Fibroblast of villous mesenchyme (primary cell): ENCODE data around the gene KRT1. TPM values are rescaled to one million over a fixed set of nuclear protein-coding genes. Genes with fewer than 3 reads are reported as not detected.

Experiments
- DNase-seq: peaks from one replicate; pipeline ENCODE4 v3.0.0-alpha.2; 2010; ENCODE audit warnings: low read depth
- H3K4me3 ChIP-seq: 2 replicates; pipeline ENCODE4 v1.5.1; 2011; ENCODE audit warnings: low read depth, mild to moderate bottlenecking, low read length
- total RNA-seq: library from RNA; depleted of rRNA; stranded (reverse); fragments of >200 nt; gene quantifications from 2 replicates; pipeline ENCODE4 v1.2.3, GENCODE V29; 2012
- TF ChIP-seq, protein P1 (sequence below): IDR thresholded peaks from 2 replicates; pipeline ENCODE4 v1.5.1; 2012; ENCODE audit warnings: low read depth, mild to moderate bottlenecking, low read length; ENCODE audit not compliant: insufficient read depth

KRT1 gene
- total RNA-seq, 1 donor: not detected

DNA sequence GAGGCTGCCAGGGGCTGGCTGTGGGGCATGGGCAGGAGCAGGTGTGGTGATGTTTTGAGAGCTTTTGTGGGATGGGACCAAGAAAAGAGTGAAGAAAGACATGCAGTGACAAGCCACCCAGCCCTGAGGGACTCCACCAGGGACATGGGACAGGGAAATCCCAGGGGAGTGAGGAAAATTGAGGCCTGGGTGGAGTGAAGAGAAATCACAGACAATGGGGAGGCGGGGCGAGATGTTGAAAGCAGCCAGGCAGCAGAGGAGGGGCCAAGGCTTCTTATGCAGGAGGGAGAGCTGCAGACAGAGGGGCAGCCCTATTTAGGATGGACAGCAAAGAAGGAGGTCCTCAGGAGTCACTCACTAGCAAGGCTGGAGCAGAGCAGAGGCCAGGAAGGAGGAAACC lies 4.2 kb upstream of the KRT1 start:
- DNase-seq: no peak
- no peak overlapping the region for H3K4me3 ChIP-seq
- TF ChIP-seq, protein P1, sequence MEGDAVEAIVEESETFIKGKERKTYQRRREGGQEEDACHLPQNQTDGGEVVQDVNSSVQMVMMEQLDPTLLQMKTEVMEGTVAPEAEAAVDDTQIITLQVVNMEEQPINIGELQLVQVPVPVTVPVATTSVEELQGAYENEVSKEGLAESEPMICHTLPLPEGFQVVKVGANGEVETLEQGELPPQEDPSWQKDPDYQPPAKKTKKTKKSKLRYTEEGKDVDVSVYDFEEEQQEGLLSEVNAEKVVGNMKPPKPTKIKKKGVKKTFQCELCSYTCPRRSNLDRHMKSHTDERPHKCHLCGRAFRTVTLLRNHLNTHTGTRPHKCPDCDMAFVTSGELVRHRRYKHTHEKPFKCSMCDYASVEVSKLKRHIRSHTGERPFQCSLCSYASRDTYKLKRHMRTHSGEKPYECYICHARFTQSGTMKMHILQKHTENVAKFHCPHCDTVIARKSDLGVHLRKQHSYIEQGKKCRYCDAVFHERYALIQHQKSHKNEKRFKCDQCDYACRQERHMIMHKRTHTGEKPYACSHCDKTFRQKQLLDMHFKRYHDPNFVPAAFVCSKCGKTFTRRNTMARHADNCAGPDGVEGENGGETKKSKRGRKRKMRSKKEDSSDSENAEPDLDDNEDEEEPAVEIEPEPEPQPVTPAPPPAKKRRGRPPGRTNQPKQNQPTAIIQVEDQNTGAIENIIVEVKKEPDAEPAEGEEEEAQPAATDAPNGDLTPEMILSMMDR: no peak

DNA sequence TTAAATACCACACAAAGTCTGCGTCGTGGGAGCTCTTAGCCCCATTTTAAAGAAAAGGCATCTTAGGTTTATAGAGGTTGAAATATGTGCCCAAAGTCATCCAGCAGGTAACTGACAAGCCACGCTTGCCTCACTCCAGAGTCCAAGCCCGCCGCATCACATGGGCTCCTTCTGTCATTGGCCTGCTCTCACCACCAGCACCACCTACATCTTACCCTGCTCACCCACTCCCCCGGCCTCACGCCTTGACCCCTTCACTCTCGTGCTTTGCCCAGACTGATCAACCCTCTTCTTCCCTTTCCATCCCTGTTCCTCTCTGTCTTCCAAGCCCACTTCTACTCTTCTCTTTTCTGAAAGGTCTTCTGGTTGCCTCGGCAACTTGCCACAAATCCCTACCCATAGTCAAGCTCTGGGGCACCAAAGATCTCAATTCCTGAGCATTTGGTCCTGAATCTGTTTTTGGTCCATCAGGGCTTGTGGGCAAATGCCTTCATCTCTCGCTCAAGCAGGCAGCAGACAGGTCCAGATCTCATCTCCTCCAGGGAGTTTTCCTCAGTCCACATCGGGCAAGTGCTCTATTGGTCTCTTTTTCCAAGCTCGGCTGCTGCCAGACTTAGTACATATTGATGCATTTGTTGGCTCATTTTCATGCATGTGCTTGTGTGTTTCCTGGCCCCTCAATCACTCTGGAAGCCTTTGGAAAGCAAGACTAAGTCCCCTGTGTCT lies 3.5 kb upstream of the KRT1 start:
- TF ChIP-seq, protein P1: no peak
- H3K4me3 ChIP-seq: no peak overlapping the region
- no peak for DNase-seq

DNA sequence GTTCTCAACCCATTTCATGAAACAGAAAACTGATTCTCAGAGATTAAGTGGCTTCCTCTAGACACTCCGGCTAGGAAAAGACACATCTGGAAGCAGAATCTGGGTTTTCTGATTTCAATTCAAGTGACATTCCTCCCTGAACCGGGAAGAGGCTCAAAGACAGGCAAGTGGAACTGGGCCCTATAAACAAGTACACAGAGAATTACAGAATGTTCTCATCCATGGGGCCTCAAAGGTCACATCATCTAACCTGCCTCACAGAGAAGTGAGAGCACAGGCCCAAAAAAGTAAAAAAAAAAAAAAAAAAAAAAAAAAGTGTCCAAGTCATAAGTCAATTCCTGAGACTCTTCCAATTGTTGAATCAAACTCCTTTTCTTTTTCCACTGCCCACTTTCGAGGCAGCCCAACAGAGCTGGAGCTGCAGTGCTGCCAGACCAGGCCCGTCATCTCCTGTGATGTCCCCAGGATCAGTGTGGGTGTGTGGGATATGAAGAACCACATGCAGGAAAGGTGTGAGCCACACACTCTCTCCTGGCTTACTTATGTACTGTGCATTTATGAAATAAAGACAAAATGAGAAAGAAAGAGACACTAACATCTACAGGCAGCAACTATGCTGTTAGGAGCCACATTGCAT lies 2.8 kb upstream of the KRT1 start:
- DNase-seq: no peak
- TF ChIP-seq, protein P1: no peak
- no peak overlapping the region for H3K4me3 ChIP-seq

DNA sequence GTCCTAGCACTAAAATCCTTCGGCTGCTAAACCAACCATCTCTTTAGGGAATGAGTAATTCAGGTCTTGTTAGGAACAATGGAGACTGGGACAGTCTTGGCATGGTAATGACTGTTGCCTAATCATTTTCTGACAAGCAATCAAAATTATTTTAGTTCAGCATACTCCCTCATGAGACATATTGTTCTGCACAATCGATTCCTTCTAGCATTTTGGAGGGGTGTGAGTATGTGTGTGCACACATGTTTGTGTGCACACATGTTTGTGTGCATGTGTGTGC lies 2.1 kb upstream of the KRT1 start:
- DNase-seq: no peak
- TF ChIP-seq, protein P1: no peak
- H3K4me3 ChIP-seq: no peak overlapping the region

DNA sequence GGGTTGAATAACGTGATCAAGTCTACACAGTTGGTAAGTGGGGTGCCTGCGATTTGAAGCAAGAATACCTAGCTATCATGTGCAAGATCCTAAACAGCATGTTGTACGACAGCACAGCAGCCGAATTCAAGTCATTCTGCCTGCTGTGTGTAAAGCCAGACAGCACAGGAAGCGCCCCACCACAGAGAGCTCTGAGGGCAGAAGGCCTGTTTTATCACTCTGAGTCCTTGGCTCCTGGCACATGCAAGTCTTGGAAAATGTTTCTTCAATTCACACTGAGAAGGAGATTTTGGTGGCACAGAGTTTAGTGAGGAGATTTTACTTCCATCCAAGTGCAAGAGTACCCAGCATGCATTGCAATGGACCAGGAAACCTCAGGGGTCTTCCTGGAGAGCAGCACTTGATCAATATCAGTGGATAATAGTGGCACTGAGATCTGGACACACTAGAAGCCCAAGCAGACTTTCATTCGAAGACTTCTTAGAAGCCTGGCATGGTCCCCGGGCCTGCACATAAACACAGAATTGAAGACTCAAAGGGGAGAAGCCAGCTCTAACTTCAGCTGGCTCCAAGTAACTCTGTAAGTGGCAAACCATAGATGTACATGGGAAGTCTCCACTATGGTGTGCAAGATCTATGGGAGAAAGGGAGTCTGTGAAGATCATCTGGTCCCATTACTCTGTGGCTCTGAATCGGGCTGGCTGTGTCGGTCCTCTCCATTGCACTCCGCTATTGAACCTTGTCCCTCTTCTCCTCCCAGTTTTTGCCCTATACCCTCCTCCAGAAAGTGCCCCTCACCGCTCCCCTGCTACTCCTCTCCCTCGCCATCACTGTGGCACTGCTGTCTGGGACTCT lies 1.5 kb upstream of the KRT1 start:
- no peak overlapping the region for H3K4me3 ChIP-seq
- TF ChIP-seq, protein P1: no peak
- DNase-seq: no peak

DNA sequence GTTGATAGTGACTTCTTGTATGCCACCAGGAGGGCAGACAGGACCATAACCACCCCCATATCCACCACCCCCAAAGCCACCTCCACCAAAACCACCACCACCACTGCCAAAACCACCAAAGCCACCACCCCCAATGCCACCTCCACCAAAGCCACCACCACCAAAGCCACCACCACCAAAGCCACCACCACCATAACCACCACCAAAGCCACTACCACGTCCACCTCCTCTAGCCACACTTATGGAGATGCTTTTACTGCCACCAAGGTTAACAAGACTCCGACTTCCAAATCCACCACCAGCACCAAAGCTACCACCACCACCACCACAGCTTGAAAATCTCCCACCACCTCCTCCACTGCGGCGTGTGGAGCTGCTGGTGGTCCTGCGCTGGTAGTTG lies 332 bp downstream of the KRT1 start:
- H3K4me3 ChIP-seq: no peak overlapping the region
- TF ChIP-seq, protein P1: no peak
- DNase-seq: no peak
